Endothelial cell of umbilical vein (primary cell): ENCODE data around the gene LRRC59.
"Not testable (repeated sequence)": the region's sequence is repeated elsewhere in the genome, so short reads cannot be mapped to it uniquely, and the experiment has no call there.

Source experiments
- CTCF ChIP-seq, 2 donors: IDR thresholded peaks; 1 replicate in 1 of 2; 2 replicates in 1 of 2; pipeline ENCODE4 v1.5.1; 2011; ENCODE audit warnings: low read length in 2 of 2, mild to moderate bottlenecking in 2 of 2, moderate library complexity in 2 of 2, control low read depth in 1 of 2, inconsistent platforms in 1 of 2, low read depth in 1 of 2; ENCODE audit not compliant: insufficient read depth in 1 of 2; ENCODE audit errors: extremely low read depth in 1 of 2
- EZH2 ChIP-seq: IDR thresholded peaks from 2 replicates; pipeline ENCODE4 v1.6.1; 2012; ENCODE audit warnings: borderline replicate concordance, low read depth, mild to moderate bottlenecking, moderate library complexity, low read length, inconsistent platforms; ENCODE audit not compliant: severe bottlenecking
- FOS ChIP-seq: IDR thresholded peaks from 2 replicates; pipeline ENCODE4 v1.6.1; 2011; ENCODE audit warnings: mild to moderate bottlenecking, low read length, moderate library complexity, borderline replicate concordance; ENCODE audit not compliant: insufficient read depth
- GATA2 ChIP-seq: IDR thresholded peaks from 2 replicates; pipeline ENCODE4 v1.7.0; 2011; ENCODE audit warnings: low read depth, mild to moderate bottlenecking, moderate library complexity, mixed read lengths, low read length; ENCODE audit not compliant: insufficient read length, insufficient read depth
- JUN ChIP-seq: IDR thresholded peaks from 2 replicates; pipeline ENCODE4 v1.6.1; 2011; ENCODE audit warnings: borderline replicate concordance, low read depth; ENCODE audit not compliant: insufficient read length, insufficient read depth
- MYC ChIP-seq: IDR thresholded peaks from one replicate; pipeline ENCODE4 v1.6.1; 2011; ENCODE audit warnings: mild to moderate bottlenecking, low read depth, low read length
- POLR2A ChIP-seq: IDR thresholded peaks from 2 replicates; pipeline ENCODE4 v1.6.1; 2012; ENCODE audit warnings: low read depth, mild to moderate bottlenecking, control low read depth, low read length
- POLR2AphosphoS5 ChIP-seq: IDR thresholded peaks from 2 replicates; pipeline ENCODE4 v1.6.1; 2012; ENCODE audit warnings: low read depth, mild to moderate bottlenecking, control low read depth, low read length, moderate library complexity; ENCODE audit not compliant: insufficient read depth
- TF ChIP-seq, protein P1 (sequence below): IDR thresholded peaks from 2 replicates; pipeline ENCODE4 v1.6.1; 2011; ENCODE audit not compliant: insufficient read depth, insufficient read length

DNA sequence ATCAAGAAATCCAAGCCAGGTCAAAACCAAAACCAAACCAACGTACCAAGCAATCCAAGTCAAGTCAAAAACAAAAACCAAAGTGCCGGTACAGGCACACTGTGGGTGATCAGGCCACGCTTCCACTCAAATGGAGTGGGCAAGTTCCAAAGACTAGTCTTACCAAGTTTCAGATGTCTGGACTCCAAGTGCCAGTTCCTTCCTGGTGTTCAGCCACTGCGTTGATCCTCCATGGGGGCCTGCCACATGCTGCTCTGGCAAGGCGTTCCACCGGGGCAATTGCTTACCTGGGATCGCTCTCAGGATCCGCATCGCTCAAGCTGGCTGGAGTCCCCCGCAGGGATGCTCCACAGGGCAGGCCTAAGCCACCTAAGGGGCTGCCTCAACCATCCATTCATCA is 22.3 kb upstream of the LRRC59 start:
- not testable (repeated sequence) for TF ChIP-seq POLR2A; CTCF (IDR thresholded peaks at IDR 0.05; ENCODE audit: extremely low read depth in 1 of 2, insufficient read depth in 1 of 2, low read depth in 1 of 2, low read length in 2 of 2); JUN; FOS; GATA2; EZH2; POLR2AphosphoS5; MYC
- TF ChIP-seq, protein P1, sequence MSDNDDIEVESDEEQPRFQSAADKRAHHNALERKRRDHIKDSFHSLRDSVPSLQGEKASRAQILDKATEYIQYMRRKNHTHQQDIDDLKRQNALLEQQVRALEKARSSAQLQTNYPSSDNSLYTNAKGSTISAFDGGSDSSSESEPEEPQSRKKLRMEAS = not testable (repeated sequence)
